ENCODE results near the gene R3HDM4. TPM values are rescaled to one million over a fixed set of nuclear protein-coding genes. Genes with fewer than 3 reads are reported as not detected.

Gene R3HDM4
- total and polyA plus RNA-seq, 2 donors (not counting 3 experiments of a cell fraction or from before 2014, with no cell fraction given): 51.8 to 53.9 TPM

- dilution Hi-C loops (cut with MboI; ENCODE audit: extremely low pct_ligation_motif_present, low sequenced_read_pairs) (no loop called here), intact Hi-C loops (cut with micrococcal nuclease) (no loop called here)
- TF ChIP-seq EZH2 (IDR thresholded peaks at IDR 0.05; ENCODE audit: borderline replicate concordance, low read depth, low read length, severe bottlenecking): no peak
- no peak for TF ChIP-seq POLR2AphosphoS5 (IDR thresholded peaks at IDR 0.05; ENCODE audit: insufficient read depth, low read depth, low read length)
- TF ChIP-seq, protein P1, sequence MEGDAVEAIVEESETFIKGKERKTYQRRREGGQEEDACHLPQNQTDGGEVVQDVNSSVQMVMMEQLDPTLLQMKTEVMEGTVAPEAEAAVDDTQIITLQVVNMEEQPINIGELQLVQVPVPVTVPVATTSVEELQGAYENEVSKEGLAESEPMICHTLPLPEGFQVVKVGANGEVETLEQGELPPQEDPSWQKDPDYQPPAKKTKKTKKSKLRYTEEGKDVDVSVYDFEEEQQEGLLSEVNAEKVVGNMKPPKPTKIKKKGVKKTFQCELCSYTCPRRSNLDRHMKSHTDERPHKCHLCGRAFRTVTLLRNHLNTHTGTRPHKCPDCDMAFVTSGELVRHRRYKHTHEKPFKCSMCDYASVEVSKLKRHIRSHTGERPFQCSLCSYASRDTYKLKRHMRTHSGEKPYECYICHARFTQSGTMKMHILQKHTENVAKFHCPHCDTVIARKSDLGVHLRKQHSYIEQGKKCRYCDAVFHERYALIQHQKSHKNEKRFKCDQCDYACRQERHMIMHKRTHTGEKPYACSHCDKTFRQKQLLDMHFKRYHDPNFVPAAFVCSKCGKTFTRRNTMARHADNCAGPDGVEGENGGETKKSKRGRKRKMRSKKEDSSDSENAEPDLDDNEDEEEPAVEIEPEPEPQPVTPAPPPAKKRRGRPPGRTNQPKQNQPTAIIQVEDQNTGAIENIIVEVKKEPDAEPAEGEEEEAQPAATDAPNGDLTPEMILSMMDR (IDR thresholded peaks at IDR 0.05; ENCODE audit: extremely low read depth in 1 of 2, insufficient read depth in 1 of 2, low read depth in 1 of 2, low read length in 2 of 2): no peak
- no peak for TF ChIP-seq JUN (IDR thresholded peaks at IDR 0.05; ENCODE audit: borderline replicate concordance, insufficient read depth, insufficient read length, low read depth)
- no peak for TF ChIP-seq POLR2A (IDR thresholded peaks at IDR 0.05; ENCODE audit: low read depth, low read length)
- no peak for TF ChIP-seq MAX (IDR thresholded peaks at IDR 0.05; ENCODE audit: insufficient read depth, insufficient read length)
- TF ChIP-seq GATA2 (IDR thresholded peaks at IDR 0.05; ENCODE audit: insufficient read depth, insufficient read length, low read depth, low read length): no peak
- TF ChIP-seq FOS (IDR thresholded peaks at IDR 0.05; ENCODE audit: borderline replicate concordance, insufficient read depth, low read length): no peak
- no peak for TF ChIP-seq MYC (IDR thresholded peaks at IDR 0.05; ENCODE audit: low read depth, low read length)
- H3K9me1 ChIP-seq (replicated peaks; ENCODE audit: control insufficient read depth, extremely low read depth, insufficient read depth, low read length): no peaks in the 10 kb centered on the region
- ChIA-PET CTCF (interaction anchor here (1.5 kb wide), 1 partner anchor 49 kb away, joined by 3 read pairs; no protein-coding TSS in a partner anchor), POLR2A (no interaction called here)
- no peaks in the 10 kb centered on the region for H3K27me3 ChIP-seq (ENCODE audit: control insufficient read depth in 2 of 2, insufficient read depth in 2 of 2, low read length in 2 of 2)
- no peaks in the 10 kb centered on the region for H3K79me2 ChIP-seq (ENCODE audit: control insufficient read depth, insufficient read depth, low read length)
- H3K9me3 ChIP-seq (replicated peaks; ENCODE audit: control insufficient read depth, insufficient read depth, low read length): no peaks in the 10 kb centered on the region
- no TSS peak for BruUV-seq (replicated peaks)
- no peak for FAIRE-seq
- H3K4me3 ChIP-seq (replicated peaks in 1 of 3; ENCODE audit: insufficient read depth in 1 of 3, low read depth in 1 of 3, low read length in 3 of 3): no peak overlapping the region
- no peak overlapping the region for H3K27ac ChIP-seq (ENCODE audit: insufficient read depth, low read depth, low read length)
- H3K9ac ChIP-seq (replicated peaks; ENCODE audit: extremely low read depth, insufficient read depth, low read length): no peak overlapping the region
- H3K36me3 ChIP-seq (ENCODE audit: control insufficient read depth in 2 of 2, extremely low read depth in 1 of 2, insufficient read depth in 2 of 2, low read length in 2 of 2): no peaks in the 10 kb centered on the region
- H3K4me1 ChIP-seq (ENCODE audit: control insufficient read depth, extremely low read depth, insufficient read depth, low read length): peaks cover 4% of the 10 kb centered on the region
- no peak for DNase-seq (ENCODE audit: low read depth, low spot score)
- H2AFZ ChIP-seq (ENCODE audit: low read depth, low read length): no peak overlapping the region
- no peak overlapping the region for H3K4me2 ChIP-seq (ENCODE audit: insufficient read depth, low read length)
- H4K20me1 ChIP-seq (replicated peaks; ENCODE audit: control insufficient read depth, extremely low read depth, insufficient read depth, low read length): no peaks in the 10 kb centered on the region
These were observed 39.1 kb upstream of the R3HDM4 start for GRCh38 chr19:952049-952679.

All from endothelial cell of umbilical vein (primary cell).